Measurements from ENCODE around the gene PSMD6. TPM values are rescaled to one million over a fixed set of nuclear protein-coding genes. Genes with fewer than 3 reads are reported as not detected.

Gene PSMD6
- total RNA-seq = 60.3 TPM

DNA sequence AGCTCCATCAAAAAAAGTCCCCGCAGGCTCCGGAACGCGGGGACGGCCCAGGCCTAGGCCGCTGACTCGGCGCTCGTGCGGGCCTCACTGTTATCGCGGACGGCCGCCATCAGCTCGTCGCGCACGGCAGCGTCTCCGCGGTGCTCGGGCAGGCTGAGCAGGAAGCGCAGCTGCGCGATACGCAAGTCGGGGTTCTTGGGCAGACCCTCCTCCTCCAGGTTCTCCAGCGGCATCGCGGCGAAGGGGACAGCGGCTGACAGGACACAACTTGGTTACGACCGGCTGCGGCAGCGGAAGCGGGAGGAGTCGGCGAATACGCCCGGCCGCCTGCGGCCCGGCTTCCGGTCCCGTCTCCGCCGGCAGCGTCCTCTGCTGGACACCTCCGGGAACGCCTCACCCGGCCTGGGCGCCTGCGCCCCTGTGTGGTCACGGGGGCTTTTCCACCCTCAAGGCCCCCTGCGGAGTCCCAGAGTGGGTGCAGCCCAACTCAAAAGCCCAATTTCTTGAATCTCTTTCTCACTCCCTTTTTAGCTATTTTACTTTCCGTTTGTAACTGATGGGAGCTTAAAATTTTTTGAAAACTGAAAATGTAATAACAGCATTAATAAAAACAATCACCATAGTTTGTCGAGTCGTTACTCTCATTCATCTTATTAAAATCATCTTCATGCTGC is at the start of gene PSMD6:
Gene PSMD6 (minus strand): TSS at position 308 of the 674 bp plus-strand sequence. CDS start 75 bp downstream, at position 233.

Small RNA genes lying within 50 kb of the gene (small RNA-seq; reads per million reads assigned to genes)
- gene RF00012 (ENCODE audit: low replicate concordance) = not detected

Other genes with a start within 250 kb of the PSMD6 start
- not detected for gene C3orf49, start 204.2 kb downstream of the PSMD6 start, total RNA-seq
- gene THOC7, start 159.7 kb downstream of the PSMD6 start, total RNA-seq = 19.8 TPM
- gene ATXN7, start 159.6 kb downstream of the PSMD6 start, total RNA-seq = 26.6 TPM
- gene SCAANT1, start 111.1 kb downstream of the PSMD6 start, total RNA-seq = not detected
- gene PRICKLE2, start 202.0 kb upstream of the PSMD6 start, total RNA-seq = 50.5 TPM

Data from metanephros (tissue), 2 donors.